H9 (cell line): Measurements from ENCODE around the gene FADS2. TPM values are rescaled to one million over a fixed set of nuclear protein-coding genes. Genes with fewer than 3 reads are reported as not detected.
A peak's percentile ranks its signal among the peaks of the same experiment; 100 is the strongest.

Experiments
- DNase-seq: peaks from one replicate; pipeline ENCODE4 v3.0.0-alpha.2; 2017
- H2AFZ ChIP-seq: one replicate; pipeline ENCODE4 v1.6.1; 2013; ENCODE audit warnings: mild to moderate bottlenecking, low read length, control low read depth, moderate library complexity
- H2AK5ac ChIP-seq: 2 replicates; pipeline ENCODE4 v1.6.1; 2013; ENCODE audit warnings: low read length, control low read depth, mixed read lengths; ENCODE audit not compliant: insufficient read length
- H2BK120ac ChIP-seq: one replicate; pipeline ENCODE4 v1.6.1; 2013; ENCODE audit warnings: low read depth, mild to moderate bottlenecking, low read length, control low read depth, inconsistent platforms; ENCODE audit not compliant: poor library complexity, severe bottlenecking
- H2BK12ac ChIP-seq: 2 replicates; pipeline ENCODE4 v1.6.1; 2013; ENCODE audit warnings: low read length, control low read depth, mixed read lengths, low read depth; ENCODE audit not compliant: insufficient read length
- H2BK15ac ChIP-seq: 2 replicates; pipeline ENCODE4 v1.6.1; 2013; ENCODE audit warnings: low read depth, low read length, control low read depth
- H2BK20ac ChIP-seq: one replicate; pipeline ENCODE4 v1.6.1; 2013; ENCODE audit warnings: low read depth, mild to moderate bottlenecking, low read length, control low read depth, inconsistent platforms; ENCODE audit not compliant: poor library complexity, severe bottlenecking
- H2BK5ac ChIP-seq: 2 replicates; pipeline ENCODE4 v1.6.1; 2013; ENCODE audit warnings: low read length, control low read depth, mixed read lengths; ENCODE audit not compliant: insufficient read length
- H3K14ac ChIP-seq: 2 replicates; pipeline ENCODE4 v1.6.1; 2013; ENCODE audit warnings: low read length, control low read depth; ENCODE audit not compliant: insufficient read depth
- H3K18ac ChIP-seq: 2 replicates; pipeline ENCODE4 v1.6.1; 2013; ENCODE audit warnings: low read depth, mild to moderate bottlenecking, mixed read lengths, low read length, control low read depth; ENCODE audit not compliant: insufficient read length
- H3K23ac ChIP-seq: 2 replicates; pipeline ENCODE4 v1.6.1; 2013; ENCODE audit warnings: low read length, control low read depth, mixed read lengths, low read depth; ENCODE audit not compliant: insufficient read length
- H3K23me2 ChIP-seq: 2 replicates; pipeline ENCODE4 v1.6.1; 2013; ENCODE audit warnings: low read depth, mild to moderate bottlenecking, mixed read lengths, low read length, control low read depth; ENCODE audit not compliant: insufficient read length, poor library complexity, severe bottlenecking
- H3K27ac ChIP-seq: 2 replicates; pipeline ENCODE4 v1.5.1; 2013; ENCODE audit warnings: low read length, control low read depth, mixed read lengths, low read depth; ENCODE audit not compliant: insufficient read length
- H3K27me3 ChIP-seq: 2 replicates; pipeline ENCODE4 v1.6.1; 2013; ENCODE audit warnings: low read length, control low read depth, inconsistent platforms; ENCODE audit not compliant: insufficient read depth
- H3K4ac ChIP-seq: 2 replicates; pipeline ENCODE4 v1.6.1; 2013; ENCODE audit warnings: low read depth, mild to moderate bottlenecking, control low read depth, inconsistent platforms, low read length, moderate library complexity
- H3K4me1 ChIP-seq: 2 replicates; pipeline ENCODE4 v1.6.1; 2013; ENCODE audit warnings: low read length, control low read depth, inconsistent platforms; ENCODE audit not compliant: insufficient read depth
- H3K4me2 ChIP-seq: 2 replicates; pipeline ENCODE4 v1.6.1; 2013; ENCODE audit warnings: low read length, control low read depth, mixed read lengths; ENCODE audit not compliant: insufficient read length, insufficient read depth
- H3K56ac ChIP-seq: 2 replicates; pipeline ENCODE4 v1.6.1; 2013; ENCODE audit warnings: low read depth, mild to moderate bottlenecking, mixed read lengths, low read length, control low read depth; ENCODE audit not compliant: insufficient read length
- H3K79me1 ChIP-seq: 2 replicates; pipeline ENCODE4 v1.6.1; 2013; ENCODE audit warnings: low read depth, mild to moderate bottlenecking, moderate library complexity, low read length, control low read depth, inconsistent platforms; ENCODE audit not compliant: insufficient read depth, poor library complexity, severe bottlenecking
- H3K79me2 ChIP-seq: 2 replicates; pipeline ENCODE4 v1.6.1; 2013; ENCODE audit warnings: low read length, control low read depth, inconsistent platforms; ENCODE audit not compliant: insufficient read depth
- H3K9ac ChIP-seq: 2 replicates; pipeline ENCODE4 v1.6.1; 2013; ENCODE audit warnings: low read length, control low read depth, mixed read lengths; ENCODE audit not compliant: insufficient read length; ENCODE audit errors: extremely low read depth
- H3K9me3 ChIP-seq: one replicate; pipeline ENCODE4 v1.6.1; 2013; ENCODE audit warnings: low read depth, low read length, inconsistent platforms; ENCODE audit not compliant: control insufficient read depth
- H3T11ph ChIP-seq: one replicate; pipeline ENCODE4 v1.6.1; 2013; ENCODE audit warnings: mild to moderate bottlenecking, low read length, control low read depth, inconsistent platforms
- H4K20me1 ChIP-seq: one replicate; pipeline ENCODE4 v1.6.1; 2013; ENCODE audit not compliant: control insufficient read depth, insufficient read length, insufficient read depth
- H4K5ac ChIP-seq: 2 replicates; pipeline ENCODE4 v1.6.1; 2013; ENCODE audit warnings: low read depth, mild to moderate bottlenecking, mixed read lengths, low read length, control low read depth; ENCODE audit not compliant: insufficient read length
- H4K8ac ChIP-seq: replicated peaks from 2 replicates; pipeline ENCODE4 v1.6.1; 2013; ENCODE audit warnings: low read length, control low read depth, mixed read lengths, low read depth; ENCODE audit not compliant: insufficient read length
- H4K91ac ChIP-seq: 2 replicates; pipeline ENCODE4 v1.6.1; 2013; ENCODE audit warnings: low read depth, mild to moderate bottlenecking, moderate library complexity, mixed read lengths, low read length, control low read depth; ENCODE audit not compliant: insufficient read length
- H3K27ac Mint-ChIP-seq, 3 experiments: 2 replicates in 2 of 3; 3 replicates in 1 of 3; pipeline ENCODE4 v1.8.0; 2020 to 2021; ENCODE audit warnings: mixed read lengths in 3 of 3, mild to moderate bottlenecking in 1 of 3, moderate library complexity in 1 of 3
- H3K27me3 Mint-ChIP-seq: 2 replicates; pipeline ENCODE4 v1.8.0; 2021; ENCODE audit warnings: low read depth, mild to moderate bottlenecking, moderate library complexity, mixed read lengths
- H3K36me3 Mint-ChIP-seq, 3 experiments: 2 replicates in 2 of 3; 3 replicates in 1 of 3; pipeline ENCODE4 v1.8.0; 2020 to 2021; ENCODE audit warnings: low read depth in 3 of 3, mixed read lengths in 3 of 3; ENCODE audit not compliant: insufficient read depth in 1 of 3
- H3K4me1 Mint-ChIP-seq, 2 experiments: 2 replicates each; pipeline ENCODE4 v1.8.0; 2020; ENCODE audit warnings: mixed read lengths in 2 of 2
- H3K4me3 Mint-ChIP-seq, 2 experiments: 2 replicates in 1 of 2; 3 replicates in 1 of 2; pipeline ENCODE4 v1.8.0; 2020 to 2021; ENCODE audit warnings: mild to moderate bottlenecking in 2 of 2, mixed read lengths in 2 of 2, moderate library complexity in 1 of 2
- H3K9me3 Mint-ChIP-seq, 2 experiments: 2 replicates in 1 of 2; 3 replicates in 1 of 2; pipeline ENCODE4 v1.8.0; 2020; ENCODE audit warnings: mild to moderate bottlenecking in 2 of 2, mixed read lengths in 2 of 2, moderate library complexity in 1 of 2
- WGBS: extraction: QIAGEN DNeasy Blood & Tissue Kit; methylation state at CpG from one replicate; pipeline ENCODE4 v1.1.7; 2013; ENCODE audit warnings: missing lambda C conversion rate, low lambda C conversion rate, mixed read lengths; ENCODE audit not compliant: insufficient read length; ENCODE audit errors: extremely low coverage; 5-methylcytosine and 5-hydroxymethylcytosine counted together
- total RNA-seq: library from RNA; stranded (reverse); gene quantifications from 2 replicates; pipeline ENCODE4 v1.2.1, GENCODE V29; 2021
- TF ChIP-seq, protein P1 (sequence below): fragments of 200-600 bp; sonication (generic); conservative IDR thresholded peaks from 3 replicates; pipeline ENCODE4 v1.8.0; 2021; ENCODE audit warnings: antibody characterized with exemption, mild to moderate bottlenecking

FADS2 gene
- total RNA-seq, 1 experiment from 2014 or later, result 322 TPM

DNA sequence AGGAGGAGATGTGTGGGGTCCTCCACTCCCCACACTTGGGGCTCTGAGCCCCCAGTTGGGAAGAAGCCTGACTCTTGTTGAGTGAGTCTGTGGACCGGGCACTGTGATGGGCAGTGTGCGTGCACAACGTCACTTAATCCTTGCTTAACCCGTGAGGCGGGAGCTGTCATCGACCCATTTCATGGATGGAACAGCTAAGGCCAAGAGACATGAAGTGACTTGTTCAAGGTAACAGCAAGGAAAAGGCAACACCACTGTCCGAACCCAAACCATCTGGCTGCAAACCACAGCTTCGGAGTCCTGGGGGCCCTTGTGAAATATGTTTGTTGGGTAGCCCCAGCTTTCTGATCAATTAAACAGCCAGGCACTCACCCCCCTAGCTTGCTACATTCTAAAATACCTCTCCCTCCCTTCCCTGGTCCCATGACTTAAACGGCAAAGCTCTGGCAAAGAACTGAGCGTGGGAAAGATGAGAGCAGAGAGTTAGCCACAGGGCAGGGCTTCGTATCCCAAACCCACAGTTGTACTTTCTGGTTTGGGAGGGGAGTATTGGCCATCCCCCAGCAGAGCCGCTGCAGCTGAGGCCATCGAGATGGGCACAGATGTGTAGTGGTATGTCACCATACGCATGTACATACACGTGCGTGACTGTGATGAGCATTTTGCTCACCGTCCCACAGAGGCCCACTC, 26.3 kb downstream of the FADS2 start:
- Histone ChIP-seq H4K91ac (no peak overlapping the region), H3K4ac (no peak overlapping the region), H2AK5ac (no peak overlapping the region), H2BK120ac (no peak overlapping the region), H3K79me2 (no peaks in the 10 kb centered on the region), H2BK12ac (no peak overlapping the region), H2AFZ (no peak overlapping the region), H2BK20ac (no peak overlapping the region), H3K9ac (no peak overlapping the region), H3K23me2 (no peaks in the 10 kb centered on the region), H2BK15ac (no peak overlapping the region), H2BK5ac (no peak overlapping the region), H3K4me1 (no peaks in the 10 kb centered on the region), H3K79me1 (no peaks in the 10 kb centered on the region), H4K8ac (no peak overlapping the region), H3K14ac (no peak overlapping the region), H3K23ac (no peak overlapping the region), H3K4me2 (no peak overlapping the region), H3K27ac (no peak overlapping the region), H3K56ac (no peak overlapping the region), H4K20me1 (no peaks in the 10 kb centered on the region), H3K18ac (no peak overlapping the region), H3T11ph (no peak overlapping the region), H4K5ac (no peak overlapping the region), H3K9me3 (no peaks in the 10 kb centered on the region), H3K27me3 (no peaks in the 10 kb centered on the region)
- Mint-ChIP-seq H3K4me3 (no peak overlapping the region), H3K27me3 (no peaks in the 10 kb centered on the region), H3K9me3 (no peaks in the 10 kb centered on the region; a peak in 1 of 5 replicates), H3K36me3 (peaks cover 55 to 81% (median 71%) of the 10 kb centered on the region in 3 experiments), H3K4me1 (no peaks in the 10 kb centered on the region), H3K27ac (0 out of 7 replicates have a peak overlapping the region, but pooled peaks of 1 of the 3 experiments have one; percentile 60)
- peak; percentile 15 for DNase-seq
- WGBS, result no CpG with 5 or more reads among the region's 17 CpGs
- TF ChIP-seq, protein P1, sequence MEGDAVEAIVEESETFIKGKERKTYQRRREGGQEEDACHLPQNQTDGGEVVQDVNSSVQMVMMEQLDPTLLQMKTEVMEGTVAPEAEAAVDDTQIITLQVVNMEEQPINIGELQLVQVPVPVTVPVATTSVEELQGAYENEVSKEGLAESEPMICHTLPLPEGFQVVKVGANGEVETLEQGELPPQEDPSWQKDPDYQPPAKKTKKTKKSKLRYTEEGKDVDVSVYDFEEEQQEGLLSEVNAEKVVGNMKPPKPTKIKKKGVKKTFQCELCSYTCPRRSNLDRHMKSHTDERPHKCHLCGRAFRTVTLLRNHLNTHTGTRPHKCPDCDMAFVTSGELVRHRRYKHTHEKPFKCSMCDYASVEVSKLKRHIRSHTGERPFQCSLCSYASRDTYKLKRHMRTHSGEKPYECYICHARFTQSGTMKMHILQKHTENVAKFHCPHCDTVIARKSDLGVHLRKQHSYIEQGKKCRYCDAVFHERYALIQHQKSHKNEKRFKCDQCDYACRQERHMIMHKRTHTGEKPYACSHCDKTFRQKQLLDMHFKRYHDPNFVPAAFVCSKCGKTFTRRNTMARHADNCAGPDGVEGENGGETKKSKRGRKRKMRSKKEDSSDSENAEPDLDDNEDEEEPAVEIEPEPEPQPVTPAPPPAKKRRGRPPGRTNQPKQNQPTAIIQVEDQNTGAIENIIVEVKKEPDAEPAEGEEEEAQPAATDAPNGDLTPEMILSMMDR, result no peak
